A549 (cell line): Measurements from ENCODE around the gene TMEM41B. TPM values are rescaled to one million over a fixed set of nuclear protein-coding genes. Genes with fewer than 3 reads are reported as not detected.

Source experiments
- ATAC-seq, 2 experiments: fragments of 200-7000 bp in 1 of 2; fragments of >200 bp in 1 of 2; cut with Nextera tagmentation in 1 of 2; cut with Tn5 transposase in 1 of 2; 3 replicates each; pipeline versions ENCODE4 v1.8.0 to v1.9.1; 2018 to 2020; ENCODE audit warnings: mild to moderate bottlenecking in 1 of 2, moderate library complexity in 1 of 2
- CTCF ChIA-PET: fragments of 300-600 bp; sonication (Branson Sonifier 250); formaldehyde crosslinking; extraction: SDS; loops from one replicate; lab custom pipeline; 2021; ENCODE audit warnings: antibody characterized with exemption, inconsistent platforms; lab: Yijun Ruan, JAX
- POLR2A ChIA-PET: fragments of 350-600 bp; formaldehyde crosslinking; extraction: SDS; loops from one replicate; lab custom pipeline; 2021; ENCODE audit warnings: antibody characterized with exemption, inconsistent platforms; lab: Yijun Ruan, JAX
- DNase-seq, 2 experiments: peaks; one replicate each; pipeline versions ENCODE4 v3.0.0 to v3.0.0-alpha.2; 2011 to 2016; ENCODE audit warnings: low read depth in 1 of 2, low spot score in 1 of 2
- FAIRE-seq: peaks from 2 replicates; lab custom pipeline; 2011; peaks lifted over from hg19 to GRCh38; lab: Jason Lieb, UNC
- H3K27ac ChIP-seq, 2 experiments: fragments of >200 bp; sonication (Bioruptor Twin); formaldehyde crosslinking; 3 replicates each; pipeline ENCODE4 v1.5.1; 2016 to 2017
- H3K4me1 ChIP-seq: fragments of >200 bp; sonication (Bioruptor Twin); formaldehyde crosslinking; 3 replicates; pipeline ENCODE4 v1.6.1; 2016
- H3K4me2 ChIP-seq: fragments of >200 bp; sonication (Bioruptor Twin); formaldehyde crosslinking; 3 replicates; pipeline ENCODE4 v1.6.1; 2016
- H3K4me3 ChIP-seq: fragments of >200 bp; sonication (Bioruptor Twin); formaldehyde crosslinking; 3 replicates; pipeline ENCODE4 v1.5.1; 2016
- H3K9me3 ChIP-seq: fragments of >200 bp; sonication (Bioruptor Twin); formaldehyde crosslinking; 3 replicates; pipeline ENCODE4 v1.6.1; 2016
- ATOH8 ChIP-seq: fragments of 250-450 bp; sonication (Bioruptor Pico); IDR thresholded peaks from 2 replicates; pipeline ENCODE4 v1.5.0; 2020; ENCODE audit warnings: low read depth, mild to moderate bottlenecking, moderate library complexity
- BCL3 ChIP-seq: fragments of >200 bp; sonication (Bioruptor Twin); formaldehyde crosslinking; IDR thresholded peaks from 3 replicates; pipeline ENCODE4 v1.6.1; 2016
- CBX2 ChIP-seq: fragments of 200-600 bp; sonication (generic); IDR thresholded peaks from 2 replicates; pipeline ENCODE4 v1.6.1; 2016; ENCODE audit warnings: low read depth, mild to moderate bottlenecking, borderline replicate concordance
- CBX8 ChIP-seq: fragments of 200-600 bp; sonication (generic); IDR thresholded peaks from 2 replicates; pipeline ENCODE4 v1.6.1; 2016
- CHD2 ChIP-seq: fragments of 150-350 bp; IDR thresholded peaks from 2 replicates; pipeline ENCODE4 v1.6.1; 2014; ENCODE audit warnings: low read length; ENCODE audit not compliant: partially characterized antibody
- EHF ChIP-seq: fragments of 250-450 bp; sonication (Bioruptor Pico); IDR thresholded peaks from 2 replicates; pipeline ENCODE4 v1.5.0; 2020; ENCODE audit warnings: mild to moderate bottlenecking
- ELK1 ChIP-seq: fragments of 150-350 bp; IDR thresholded peaks from 2 replicates; pipeline ENCODE4 v1.6.1; 2014; ENCODE audit warnings: low read depth, mild to moderate bottlenecking, low read length
- ESRRA ChIP-seq: fragments of 150-350 bp; IDR thresholded peaks from 2 replicates; pipeline ENCODE4 v1.6.1; 2014; ENCODE audit warnings: mild to moderate bottlenecking, low read length, borderline replicate concordance
- FOSL2 ChIP-seq, 2 experiments: fragments of 450-650 bp in 1 of 2; fragments of >200 bp in 1 of 2; sonication (Bioruptor Twin) in 1 of 2; formaldehyde crosslinking; IDR thresholded peaks; 2 replicates each; pipeline versions ENCODE4 v1.5.0 to v1.6.1; 2016 to 2020; ENCODE audit warnings: mild to moderate bottlenecking in 1 of 2, moderate library complexity in 1 of 2
- GATA3 ChIP-seq: IDR thresholded peaks from 2 replicates; pipeline ENCODE4 v1.6.1; 2012; ENCODE audit warnings: borderline replicate concordance
- HES2 ChIP-seq: fragments of >200 bp; sonication (Bioruptor Twin); formaldehyde crosslinking; IDR thresholded peaks from 2 replicates; pipeline ENCODE4 v1.6.1; 2016
- HEYL ChIP-seq: fragments of 250-450 bp; sonication (Bioruptor Pico); IDR thresholded peaks from 2 replicates; pipeline ENCODE4 v1.8.0; 2021; ENCODE audit warnings: mild to moderate bottlenecking, moderate library complexity
- HMGXB4 ChIP-seq: fragments of 250-450 bp; sonication (Bioruptor Pico); IDR thresholded peaks from 2 replicates; pipeline ENCODE4 v1.5.0; 2021; ENCODE audit warnings: mild to moderate bottlenecking, moderate library complexity, borderline replicate concordance
- HOXA7 ChIP-seq: fragments of 250-450 bp; sonication (Bioruptor Pico); IDR thresholded peaks from 2 replicates; pipeline ENCODE4 v1.5.0; 2020; ENCODE audit warnings: mild to moderate bottlenecking, moderate library complexity
- JUN ChIP-seq, 2 experiments: fragments of >200 bp; sonication (Bioruptor Twin); formaldehyde crosslinking; IDR thresholded peaks; 2 replicates in 1 of 2; 3 replicates in 1 of 2; pipeline ENCODE4 v1.6.1; 2016 to 2017
- KDM5A ChIP-seq: fragments of 200-600 bp; sonication (generic); IDR thresholded peaks from 2 replicates; pipeline ENCODE4 v1.6.1; 2016; ENCODE audit warnings: antibody characterized with exemption, mild to moderate bottlenecking
- MAX ChIP-seq: IDR thresholded peaks from 2 replicates; pipeline ENCODE4 v1.6.1; 2012
- PHF8 ChIP-seq: fragments of 200-600 bp; sonication (generic); IDR thresholded peaks from 2 replicates; pipeline ENCODE4 v1.6.1; 2016; ENCODE audit warnings: low read depth, mild to moderate bottlenecking, antibody characterized with exemption, moderate library complexity, borderline replicate concordance
- POLR2A ChIP-seq: IDR thresholded peaks from 2 replicates; pipeline ENCODE4 v1.6.1; 2012; ENCODE audit warnings: mild to moderate bottlenecking, low read length
- POLR2AphosphoS2 ChIP-seq: conservative IDR thresholded peaks from 2 replicates; pipeline ENCODE4 v1.6.1; 2012; ENCODE audit warnings: low read length, improper control_type of control experiment, inconsistent platforms
- RARB ChIP-seq: fragments of 250-450 bp; sonication (Bioruptor Pico); IDR thresholded peaks from 2 replicates; pipeline ENCODE4 v1.8.0; 2021; ENCODE audit warnings: mild to moderate bottlenecking, moderate library complexity
- REST ChIP-seq: fragments of 200-600 bp; sonication (generic); IDR thresholded peaks from 2 replicates; pipeline ENCODE4 v1.6.1; 2016; ENCODE audit warnings: antibody characterized with exemption, mild to moderate bottlenecking, moderate library complexity
- TFCP2L1 ChIP-seq: fragments of 250-450 bp; sonication (Bioruptor Pico); IDR thresholded peaks from 2 replicates; pipeline ENCODE4 v1.5.0; 2021; ENCODE audit warnings: mild to moderate bottlenecking
- TP53 ChIP-seq: fragments of 250-450 bp; sonication (Bioruptor Pico); IDR thresholded peaks from 2 replicates; pipeline ENCODE4 v1.5.0; 2021; ENCODE audit warnings: mild to moderate bottlenecking, moderate library complexity
- ZC3H11A ChIP-seq: fragments of 450-650 bp; IDR thresholded peaks from 2 replicates; pipeline ENCODE4 v1.6.1; 2014; ENCODE audit warnings: antibody characterized with exemption, mild to moderate bottlenecking
- ZNF302 ChIP-seq: fragments of 250-450 bp; sonication (Bioruptor Pico); IDR thresholded peaks from 2 replicates; pipeline ENCODE4 v1.9.0; 2021; ENCODE audit warnings: inconsistent platforms, mild to moderate bottlenecking, moderate library complexity
- ZSCAN20 ChIP-seq: fragments of 250-450 bp; sonication (Bioruptor Pico); IDR thresholded peaks from 2 replicates; pipeline ENCODE4 v1.8.0; 2022; ENCODE audit warnings: mild to moderate bottlenecking, moderate library complexity
- WGBS: methylation state at CpG from one replicate; pipeline ENCODE4 v1.1.6; 2017; ENCODE audit errors: missing lambda C conversion rate; 5-methylcytosine and 5-hydroxymethylcytosine counted together
- polyA plus RNA-seq, 4 experiments: library from polyadenylated mRNA; depleted of rRNA in 3 of 4; stranded (reverse); fragments of >200 nt; fragmentation: RNase III in 1 of 4; extraction: RNeasy Plus Mini Kit Qiagen cat#74134 plus additional on column Dnase treatment in 1 of 4; gene quantifications; 2 replicates in 3 of 4; 3 replicates in 1 of 4; pipeline ENCODE4 v1.2.3, GENCODE V29; 2011 to 2017

Gene TMEM41B
- polyA plus RNA-seq, 2 of the 4 experiments (the other 2 are of a cell fraction), result 51.6 to 71.4 TPM

- H3K9me3 ChIP-seq, result no peaks in the 10 kb centered on the region
- FAIRE-seq (no peak), ATAC-seq (no peak), DNase-seq (no peak)
- WGBS, result 90% methylated on average over 7 of the region's 10 CpGs
- H3K4me2 ChIP-seq, result no peak overlapping the region
- H3K4me3 ChIP-seq, result no peak overlapping the region
- POLR2A ChIA-PET, result no interaction called here
- no peaks in the 10 kb centered on the region for H3K4me1 ChIP-seq
- no peak overlapping the region for H3K27ac ChIP-seq
- TF ChIP-seq BCL3 (no peak), FOSL2 (IDR thresholded peaks at IDR 0.05) (no peak), FOSL2 (CRISPR knock-in tag; IDR thresholded peaks at IDR 0.05) (no peak), ATOH8 (CRISPR knock-in tag) (no peak), JUN (IDR thresholded peaks at IDR 0.05) (no peak), GATA3 (no peak), CBX2 (no peak), MAX (no peak), REST (no peak), HMGXB4 (CRISPR knock-in tag) (no peak), CBX8 (no peak), HES2 (no peak), CHD2 (no peak), EHF (CRISPR knock-in tag) (no peak), HOXA7 (CRISPR knock-in tag) (no peak), HEYL (CRISPR knock-in tag) (no peak), KDM5A (no peak), ZC3H11A (no peak), RARB (no peak)
- CTCF ChIA-PET, result interaction anchor here (1.0 kb wide), 1 partner anchor 206 kb away, joined by 3 read pairs; no protein-coding TSS in a partner anchor
Measured at GRCh38 chr11:9301720-9302119, 12.7 kb downstream of the TMEM41B start.

- Histone ChIP-seq H3K4me2 (no peak overlapping the region), H3K9me3 (no peaks in the 10 kb centered on the region), H3K4me3 (no peak overlapping the region), H3K4me1 (no peaks in the 10 kb centered on the region), H3K27ac (no peak overlapping the region)
- FAIRE-seq (no peak), DNase-seq (no peak), ATAC-seq (no peak)
- CTCF ChIA-PET, result interaction anchor here (1.0 kb wide), 1 partner anchor 8 kb away, joined by 3 read pairs; no protein-coding TSS in a partner anchor
- 93% methylated on average over 7 of the region's 7 CpGs for WGBS
- POLR2A ChIA-PET, result no interaction called here
- TF ChIP-seq TP53 (CRISPR knock-in tag) (no peak), ESRRA (no peak), ZC3H11A (no peak), POLR2A (no peak), ELK1 (no peak), ZSCAN20 (CRISPR knock-in tag) (no peak), POLR2AphosphoS2 (no peak), CBX8 (no peak), PHF8 (no peak), TFCP2L1 (CRISPR knock-in tag) (no peak), ZNF302 (CRISPR knock-in tag) (no peak)
Measured at GRCh38 chr11:9293646-9294045, 20.7 kb downstream of the TMEM41B start.
